NT2/D1 (cell line): ENCODE results near the gene LHFPL4.

Experiments used
- SUZ12 ChIP-seq: IDR thresholded peaks from 2 replicates; pipeline ENCODE4 v1.6.1; 2011; ENCODE audit not compliant: insufficient read length, insufficient read depth; ENCODE audit errors: extremely low read depth
- ZNF274 ChIP-seq: IDR thresholded peaks from 2 replicates; pipeline ENCODE4 v1.6.1; 2011; ENCODE audit warnings: mild to moderate bottlenecking, low read depth, low read length

DNA sequence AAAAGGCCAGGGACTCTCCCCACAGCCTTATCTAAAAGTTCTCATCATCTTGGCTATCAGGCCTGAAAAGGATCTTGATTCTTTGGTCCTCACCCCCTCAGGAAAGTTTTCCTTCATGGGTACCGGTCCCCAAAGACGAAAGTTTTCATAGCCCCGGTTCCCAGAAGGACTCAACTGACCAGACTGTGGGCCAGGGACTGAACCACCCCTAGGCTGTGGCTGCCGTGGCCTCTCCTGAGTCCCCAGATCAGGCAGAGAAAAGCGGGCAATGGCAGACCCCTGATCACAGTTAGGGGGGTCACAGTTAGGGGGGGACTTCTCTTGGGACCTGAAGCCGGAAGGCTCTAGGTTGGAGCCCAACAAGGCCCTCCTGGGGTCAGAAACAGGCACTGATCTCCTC is 54.8 kb downstream of the LHFPL4 start:
- TF ChIP-seq SUZ12 = no peak
- no peak for TF ChIP-seq ZNF274
